IMR-90 (cell line): ENCODE data around the gene TALDO1. TPM values are rescaled to one million over a fixed set of nuclear protein-coding genes. Genes with fewer than 3 reads are reported as not detected.

ENCODE experiments used
- ATAC-seq: fragments of 200-7000 bp; cut with Tn5 transposase; 2 replicates; pipeline ENCODE4 v1.9.1; 2020; ENCODE audit warnings: low read depth, mild to moderate bottlenecking, moderate library complexity
- BruUV-seq: library from RNA; stranded (reverse); fragments of 400-500 nt; replicated peaks from 2 replicates; lab custom pipeline; 2021; lab: Mats Ljungman, UMichigan
- CTCF ChIA-PET: fragments of 300-600 bp; formaldehyde crosslinking; extraction: SDS; loops from one replicate; lab custom pipeline; 2021; ENCODE audit warnings: antibody characterized with exemption; lab: Yijun Ruan, JAX
- POLR2A ChIA-PET: fragments of 300-600 bp; sonication (Branson Sonifier 250); formaldehyde crosslinking; loops from one replicate; lab custom pipeline; 2022; ENCODE audit warnings: antibody characterized with exemption; ENCODE audit not compliant: unreplicated experiment; lab: Charles Lee
- DNase-seq: peaks from one replicate; pipeline ENCODE4 v3.0.0; 2013
- H2AFZ ChIP-seq: replicated peaks from 2 replicates; pipeline ENCODE3; 2013; ENCODE audit warnings: low read length, mild to moderate bottlenecking; ENCODE audit not compliant: poor library complexity
- H2AK5ac ChIP-seq: 2 replicates; pipeline ENCODE4 v1.6.1; 2013; ENCODE audit warnings: low read depth, low read length, inconsistent platforms
- H2AK9ac ChIP-seq: replicated peaks from 2 replicates; pipeline ENCODE3; 2013; ENCODE audit warnings: mild to moderate bottlenecking, low read depth, low read length, moderate library complexity; ENCODE audit not compliant: poor library complexity
- H2BK120ac ChIP-seq: 2 replicates; pipeline ENCODE4 v1.6.1; 2013; ENCODE audit warnings: low read depth, low read length, inconsistent platforms
- H2BK15ac ChIP-seq: 3 replicates; pipeline ENCODE4 v1.6.1; 2013; ENCODE audit warnings: low read depth, low read length, inconsistent platforms
- H2BK20ac ChIP-seq: 2 replicates; pipeline ENCODE4 v1.6.1; 2013; ENCODE audit warnings: low read depth, mild to moderate bottlenecking, inconsistent platforms, low read length, moderate library complexity
- H2BK5ac ChIP-seq: 2 replicates; pipeline ENCODE4 v1.6.1; 2013; ENCODE audit warnings: mild to moderate bottlenecking, low read depth, low read length, inconsistent platforms; ENCODE audit not compliant: poor library complexity, severe bottlenecking
- H3K14ac ChIP-seq: replicated peaks from 2 replicates; pipeline ENCODE4 v1.6.1; 2013; ENCODE audit warnings: low read depth, low read length, inconsistent platforms
- H3K18ac ChIP-seq: 2 replicates; pipeline ENCODE4 v1.6.1; 2013; ENCODE audit warnings: low read depth, low read length, control low read depth
- H3K23ac ChIP-seq: 2 replicates; pipeline ENCODE4 v1.6.1; 2013; ENCODE audit warnings: low read depth, low read length, inconsistent platforms
- H3K27ac ChIP-seq: 2 replicates; pipeline ENCODE4 v1.5.1; 2013; ENCODE audit warnings: mild to moderate bottlenecking, control low read depth, low read length; ENCODE audit not compliant: insufficient read depth
- H3K27me3 ChIP-seq: 2 replicates; pipeline ENCODE4 v1.6.1; 2013; ENCODE audit warnings: low read length; ENCODE audit not compliant: control insufficient read depth, insufficient read depth
- H3K36me3 ChIP-seq: 2 replicates; pipeline ENCODE4 v1.6.1; 2013; ENCODE audit warnings: low read length, mixed read lengths; ENCODE audit not compliant: control insufficient read depth, insufficient read depth
- H3K4ac ChIP-seq: 2 replicates; pipeline ENCODE4 v1.6.1; 2013; ENCODE audit warnings: low read depth, low read length, inconsistent platforms
- H3K4me1 ChIP-seq: 2 replicates; pipeline ENCODE4 v1.6.1; 2013; ENCODE audit warnings: low read length, mixed read lengths; ENCODE audit not compliant: control insufficient read depth, insufficient read depth
- H3K4me2 ChIP-seq: 2 replicates; pipeline ENCODE4 v1.6.1; 2013; ENCODE audit warnings: low read depth, mild to moderate bottlenecking, control low read depth, low read length, moderate library complexity
- H3K4me3 ChIP-seq: 2 replicates; pipeline ENCODE4 v1.5.1; 2013; ENCODE audit warnings: low read depth, mild to moderate bottlenecking, control low read depth, low read length, moderate library complexity; ENCODE audit not compliant: insufficient read depth
- H3K56ac ChIP-seq: 2 replicates; pipeline ENCODE4 v1.6.1; 2013; ENCODE audit warnings: low read length, inconsistent platforms; ENCODE audit not compliant: insufficient read depth; ENCODE audit errors: extremely low read depth
- H3K79me1 ChIP-seq, 2 experiments: 2 replicates each; pipeline ENCODE4 v1.6.1; 2013; ENCODE audit warnings: low read length in 2 of 2, inconsistent platforms in 1 of 2, low read depth in 1 of 2
- H3K9ac ChIP-seq: 2 replicates; pipeline ENCODE4 v1.6.1; 2013; ENCODE audit warnings: low read depth, low read length, control low read depth
- H3K9me1 ChIP-seq: 2 replicates; pipeline ENCODE4 v1.6.1; 2013; ENCODE audit warnings: low read length, inconsistent platforms; ENCODE audit not compliant: insufficient read depth
- H3K9me3 ChIP-seq: 2 replicates; pipeline ENCODE4 v1.6.1; 2013; ENCODE audit warnings: low read length; ENCODE audit not compliant: control insufficient read depth, insufficient read depth
- H4K20me1 ChIP-seq: 2 replicates; pipeline ENCODE4 v1.6.1; 2013; ENCODE audit warnings: low read length, inconsistent platforms; ENCODE audit not compliant: insufficient read depth
- H4K5ac ChIP-seq: 2 replicates; pipeline ENCODE4 v1.6.1; 2013; ENCODE audit warnings: mild to moderate bottlenecking, low read depth, low read length, control low read depth
- H4K8ac ChIP-seq, 2 experiments: 2 replicates each; pipeline ENCODE4 v1.6.1; 2013; ENCODE audit warnings: low read depth in 2 of 2, low read length in 2 of 2, control low read depth in 1 of 2, inconsistent platforms in 1 of 2
- H4K91ac ChIP-seq: 2 replicates; pipeline ENCODE4 v1.6.1; 2013; ENCODE audit warnings: low read depth, low read length, inconsistent platforms; ENCODE audit not compliant: insufficient read depth
- BHLHE40 ChIP-seq: fragments of 150-350 bp; IDR thresholded peaks from 2 replicates; pipeline ENCODE4 v1.6.1; 2016; ENCODE audit warnings: mild to moderate bottlenecking, low read depth, low read length
- CTCF ChIP-seq: conservative IDR thresholded peaks from 2 replicates; pipeline ENCODE4 v1.5.1; 2012; ENCODE audit warnings: mild to moderate bottlenecking, low read depth, low read length, improper control_type of control experiment
- MAFK ChIP-seq: IDR thresholded peaks from 2 replicates; pipeline ENCODE4 v1.6.1; 2012; ENCODE audit warnings: low read depth, low read length, improper control_type of control experiment
- MAZ ChIP-seq: IDR thresholded peaks from 2 replicates; pipeline ENCODE4 v1.6.1; 2012; ENCODE audit warnings: low read depth, mild to moderate bottlenecking, low read length, improper control_type of control experiment, moderate library complexity, borderline replicate concordance
- NFE2L2 ChIP-seq: fragments of 150-350 bp; IDR thresholded peaks from 2 replicates; pipeline ENCODE4 v1.6.1; 2016; ENCODE audit warnings: low read depth, mild to moderate bottlenecking, low read length
- POLR2A ChIP-seq: IDR thresholded peaks from 2 replicates; pipeline ENCODE4 v1.6.1; 2012; ENCODE audit warnings: mild to moderate bottlenecking, low read depth, low read length
- WGBS, 2 experiments: methylation state at CpG; one replicate each; pipeline versions ENCODE4 v1.1.5 to v1.1.7; 2013; ENCODE audit warnings: missing lambda C conversion rate in 2 of 2; ENCODE audit not compliant: insufficient read length in 1 of 2; ENCODE audit errors: extremely low coverage in 2 of 2; 5-methylcytosine and 5-hydroxymethylcytosine counted together
- dilution Hi-C: fragments of 300-500 bp; cut with HindIII; formaldehyde crosslinking; loops from one replicate; pipeline ENCODE4 v1.14.3; 2018; ENCODE audit warnings: low sequenced_read_pairs; ENCODE audit not compliant: unreplicated experiment
- in situ Hi-C: fragments of 300-500 bp; cut with MboI; formaldehyde crosslinking; loops from 3 replicates; pipeline ENCODE4 v1.14.3; 2019; ENCODE audit warnings: low sequenced_read_pairs, inconsistent platforms, mixed read lengths
- intact Hi-C: fragments of 100-400 bp; cut with micrococcal nuclease; formaldehyde crosslinking; loops from 2 replicates; pipeline ENCODE4 v1.10.0; 2022
- polyA plus RNA-seq, 3 experiments: library from polyadenylated mRNA; depleted of rRNA; stranded (reverse); fragments of >200 nt; gene quantifications; 2 replicates each; pipeline ENCODE4 v1.2.3, GENCODE V29; 2012; ENCODE audit warnings: low replicate concordance in 1 of 3
- total RNA-seq: library from RNA; depleted of rRNA; stranded (reverse); fragments of >200 nt; gene quantifications from 2 replicates; pipeline ENCODE4 v1.2.3, GENCODE V29; 2012

TALDO1 gene
- total and polyA plus RNA-seq, 2 of the 4 experiments (the other 2 are of a cell fraction), result 147 to 210 TPM

- no peak for TF ChIP-seq CTCF
- no peak for TF ChIP-seq MAFK
Measured at GRCh38 chr11:772429-773390, 25.4 kb downstream of the TALDO1 start (continued).

- Histone ChIP-seq H2AK5ac (no peak overlapping the region), H3K4ac (no peak overlapping the region), H3K4me1 (peaks cover 13% of the 10 kb centered on the region), H3K4me2 (no peak overlapping the region), H2AK9ac (no peak overlapping the region), H2BK5ac (no peak overlapping the region), H3K56ac (no peak overlapping the region), H3K9me3 (no peaks in the 10 kb centered on the region), H2BK20ac (no peak overlapping the region), H2AFZ (no peak overlapping the region), H3K27me3 (no peaks in the 10 kb centered on the region), H4K91ac (no peak overlapping the region), H3K14ac (no peak overlapping the region), H3K36me3 (peaks cover 39% of the 10 kb centered on the region), H3K27ac (no peak overlapping the region), H4K20me1 (peaks cover 67% of the 10 kb centered on the region), H2BK15ac (no peak overlapping the region), H3K18ac (no peak overlapping the region), H3K79me1 (peaks cover 11 to 64% of the 10 kb centered on the region in 2 experiments), H3K23ac (no peak overlapping the region), H3K9ac (no peak overlapping the region), H4K8ac (no peak overlapping the region), H4K5ac (no peak overlapping the region), H3K9me1 (peaks cover 11% of the 10 kb centered on the region; the same call in 1 of the 2 replicates), H2BK120ac (no peak overlapping the region), H3K4me3 (no peak overlapping the region)
- in situ Hi-C loops (no loop called here), dilution Hi-C loops (no loop called here), intact Hi-C loops (no loop called here)
- no peak for ATAC-seq
- POLR2A ChIA-PET, result no interaction called here
- TF ChIP-seq POLR2A (no peak), NFE2L2 (no peak), BHLHE40 (no peak), MAZ (no peak)
- no peak for DNase-seq
- BruUV-seq, result no TSS peak
- CTCF ChIA-PET, result no interaction called here
- WGBS, 2 experiments, result 72% methylated on average over 2 of the region's 5 CpGs; no CpG with 5 or more reads in 1 of the 2 experiments
Measured at GRCh38 chr11:773425-773824, 26.2 kb downstream of the TALDO1 start.
